ENCODE results near the gene NUP160. TPM values are rescaled to one million over a fixed set of nuclear protein-coding genes. Genes with fewer than 3 reads are reported as not detected.

Gene NUP160
- total and polyA plus RNA-seq, 2 of the 13 experiments (the other 11 are each of a cell fraction or from before 2014, with no cell fraction given) = 28.3 to 43.5 TPM

- TF ChIP-seq PAX8 (CRISPR knock-in tag; IDR thresholded peaks at IDR 0.05; ENCODE audit: borderline replicate concordance) = no peak
- peak; percentile 85; the same call in 1 of the 2 replicates for TF ChIP-seq KLF9 (CRISPR knock-in tag; IDR thresholded peaks at IDR 0.05; ENCODE audit: low read depth)
- TF ChIP-seq NR2F6 (IDR thresholded peaks at IDR 0.05) = no peak
- no peak for TF ChIP-seq NR2F6 (CRISPR knock-in tag; IDR thresholded peaks at IDR 0.05)
- peak; percentile 95 for TF ChIP-seq MED8 (CRISPR knock-in tag; IDR thresholded peaks at IDR 0.05; ENCODE audit: insufficient replicate concordance)
- no peak for TF ChIP-seq ZBTB40 (IDR thresholded peaks at IDR 0.05)
- TF ChIP-seq ZBTB40 (CRISPR knock-in tag; IDR thresholded peaks at IDR 0.05) = peak; percentile 81
- TF ChIP-seq ZNF580 (CRISPR knock-in tag; IDR thresholded peaks at IDR 0.05; ENCODE audit: borderline replicate concordance, low read depth) = peak; percentile 76; the same call in 1 of the 2 replicates
- no peak for TF ChIP-seq THAP8 (CRISPR knock-in tag; IDR thresholded peaks at IDR 0.05; ENCODE audit: borderline replicate concordance)
- TF ChIP-seq RORA (CRISPR knock-in tag; IDR thresholded peaks at IDR 0.05) = no peak
- TF ChIP-seq ZNF770 (CRISPR knock-in tag; IDR thresholded peaks at IDR 0.05) = peak; percentile 46; the same call in 1 of the 2 replicates
- peak; percentile 62; the same call in 1 of the 2 replicates for TF ChIP-seq ZNF768 (CRISPR knock-in tag; IDR thresholded peaks at IDR 0.05)
- TF ChIP-seq RXRB (CRISPR knock-in tag; IDR thresholded peaks at IDR 0.05; ENCODE audit: borderline replicate concordance) = peak; percentile 48
- 0 out of 2 replicates have a peak, but pooled peaks have one; percentile 22 for TF ChIP-seq HNRNPL (IDR thresholded peaks at IDR 0.05; ENCODE audit: low read depth, low read length)
- TF ChIP-seq RFXAP (CRISPR knock-in tag; IDR thresholded peaks at IDR 0.05; ENCODE audit: borderline replicate concordance) = peak; percentile 82; the same call in 1 of the 2 replicates
- peak; percentile 62 for TF ChIP-seq XRCC5 (optimal IDR thresholded peaks at IDR 0.05; ENCODE audit: low read length)
- TF ChIP-seq ISL2 (CRISPR knock-in tag; IDR thresholded peaks at IDR 0.05) = peak; percentile 35
- peak; percentile 60; the same call in 1 of the 2 replicates for TF ChIP-seq FOXK1 (CRISPR knock-in tag; IDR thresholded peaks at IDR 0.05; ENCODE audit: borderline replicate concordance, low read depth)
Measured at GRCh38 chr11:47847892-47848699, at the start of gene NUP160 (continued).

Measured in HepG2 (cell line).